Measurements from ENCODE around the gene A4GNT.
A peak's percentile ranks its signal among the peaks of the same experiment; 100 is the strongest.

A4GNT gene

DNA sequence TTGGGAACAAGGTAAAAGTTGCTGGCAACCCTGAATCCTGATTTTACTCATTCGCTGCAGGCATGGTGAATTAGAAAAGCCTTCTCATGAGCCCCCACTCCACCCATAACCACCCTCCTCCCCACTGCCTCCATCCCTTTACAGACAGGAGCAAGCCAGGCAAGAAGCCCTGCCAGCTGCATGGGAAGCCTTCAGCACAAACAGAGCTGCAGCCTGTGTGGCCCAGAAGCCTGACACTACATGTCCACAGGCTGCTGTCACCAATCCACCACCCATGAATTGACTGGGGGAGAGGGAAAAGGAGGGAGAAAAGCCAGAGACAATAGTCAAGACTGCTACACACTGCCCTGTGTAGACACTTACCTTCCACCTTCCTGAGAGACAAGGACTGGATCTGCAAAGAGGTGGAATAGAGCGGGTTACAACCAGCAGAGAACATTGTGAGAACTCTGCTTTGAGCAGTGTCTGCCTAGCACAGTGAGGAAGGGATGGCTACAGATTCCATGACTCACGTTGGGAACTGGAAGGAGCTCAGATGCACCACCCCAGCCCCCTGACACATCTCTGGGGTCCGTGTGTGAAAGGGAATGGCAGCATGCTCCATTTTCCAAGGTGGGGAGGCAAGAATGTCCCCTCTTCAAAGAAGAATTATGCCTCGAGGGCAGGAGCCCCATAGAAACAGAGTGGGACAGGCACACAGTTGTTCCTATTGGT is 50.7 kb downstream of the A4GNT start:
- H3K4me3 ChIP-seq (ENCODE audit: low read depth, low read length): no peak overlapping the region
- no peak for DNase-seq (ENCODE audit: low read depth)
- TF ChIP-seq, protein P1, sequence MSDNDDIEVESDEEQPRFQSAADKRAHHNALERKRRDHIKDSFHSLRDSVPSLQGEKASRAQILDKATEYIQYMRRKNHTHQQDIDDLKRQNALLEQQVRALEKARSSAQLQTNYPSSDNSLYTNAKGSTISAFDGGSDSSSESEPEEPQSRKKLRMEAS (IDR thresholded peaks at IDR 0.05; ENCODE audit: low read depth, low read length): no peak
- TF ChIP-seq, protein P2, sequence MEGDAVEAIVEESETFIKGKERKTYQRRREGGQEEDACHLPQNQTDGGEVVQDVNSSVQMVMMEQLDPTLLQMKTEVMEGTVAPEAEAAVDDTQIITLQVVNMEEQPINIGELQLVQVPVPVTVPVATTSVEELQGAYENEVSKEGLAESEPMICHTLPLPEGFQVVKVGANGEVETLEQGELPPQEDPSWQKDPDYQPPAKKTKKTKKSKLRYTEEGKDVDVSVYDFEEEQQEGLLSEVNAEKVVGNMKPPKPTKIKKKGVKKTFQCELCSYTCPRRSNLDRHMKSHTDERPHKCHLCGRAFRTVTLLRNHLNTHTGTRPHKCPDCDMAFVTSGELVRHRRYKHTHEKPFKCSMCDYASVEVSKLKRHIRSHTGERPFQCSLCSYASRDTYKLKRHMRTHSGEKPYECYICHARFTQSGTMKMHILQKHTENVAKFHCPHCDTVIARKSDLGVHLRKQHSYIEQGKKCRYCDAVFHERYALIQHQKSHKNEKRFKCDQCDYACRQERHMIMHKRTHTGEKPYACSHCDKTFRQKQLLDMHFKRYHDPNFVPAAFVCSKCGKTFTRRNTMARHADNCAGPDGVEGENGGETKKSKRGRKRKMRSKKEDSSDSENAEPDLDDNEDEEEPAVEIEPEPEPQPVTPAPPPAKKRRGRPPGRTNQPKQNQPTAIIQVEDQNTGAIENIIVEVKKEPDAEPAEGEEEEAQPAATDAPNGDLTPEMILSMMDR (IDR thresholded peaks at IDR 0.05; ENCODE audit: low read depth, low read length): no peak
- no peak for TF ChIP-seq POLR2A (IDR thresholded peaks at IDR 0.05; ENCODE audit: extremely low read depth, insufficient read length)
- TF ChIP-seq MYC (IDR thresholded peaks at IDR 0.05; ENCODE audit: low read depth, low read length): no peak

DNA sequence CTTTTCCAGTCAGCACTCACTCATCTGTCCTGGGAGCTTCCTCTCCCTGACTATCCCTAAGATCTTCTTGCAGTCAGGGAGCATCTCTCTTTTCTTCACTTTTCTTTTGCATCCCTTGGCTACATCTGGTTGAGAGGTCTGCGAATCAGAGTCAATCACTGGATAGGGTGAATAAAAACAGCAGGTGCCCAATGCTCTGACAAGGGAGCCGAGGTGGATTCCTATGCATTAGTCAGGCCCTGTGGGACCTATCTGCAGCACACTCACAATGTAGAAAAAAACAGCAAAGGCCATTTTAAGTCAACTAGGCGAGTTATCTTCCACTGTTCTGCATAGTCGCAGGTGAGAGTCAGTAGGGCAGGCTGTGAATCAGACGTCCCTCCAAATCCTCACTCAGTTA is 52.3 kb downstream of the A4GNT start:
- TF ChIP-seq POLR2A (IDR thresholded peaks at IDR 0.05; ENCODE audit: extremely low read depth, insufficient read length): no peak
- TF ChIP-seq, protein P1 (IDR thresholded peaks at IDR 0.05; ENCODE audit: low read depth, low read length): no peak
- no peak for DNase-seq (ENCODE audit: low read depth)
- H3K4me3 ChIP-seq (ENCODE audit: low read depth, low read length): no peak overlapping the region

DNA sequence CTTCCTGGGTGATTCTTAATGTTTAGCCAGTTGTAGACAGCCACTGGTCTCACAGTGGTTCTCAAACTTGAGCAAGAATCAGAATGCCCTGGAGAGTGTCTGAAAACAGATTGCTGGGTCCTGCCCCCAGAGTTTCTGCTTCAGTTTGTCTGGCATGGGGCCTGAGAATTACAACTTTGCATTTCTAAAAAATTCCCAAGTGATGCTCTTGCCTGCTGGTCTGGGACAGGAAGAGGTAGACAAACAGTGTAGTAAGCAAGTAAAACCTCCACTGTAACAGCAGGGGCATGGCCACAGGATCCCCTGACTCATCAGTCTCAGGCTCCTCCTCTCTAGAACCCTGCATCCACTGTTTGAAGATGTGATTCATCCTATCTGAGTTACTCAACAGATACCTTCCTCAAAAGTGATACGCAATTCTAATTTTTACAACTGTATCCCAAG is 53.3 kb downstream of the A4GNT start:
- peak; percentile 86 for DNase-seq (ENCODE audit: low read depth)
- no peak for TF ChIP-seq POLR2A (IDR thresholded peaks at IDR 0.05; ENCODE audit: extremely low read depth, insufficient read length)
- TF ChIP-seq, protein P1 (IDR thresholded peaks at IDR 0.05; ENCODE audit: low read depth, low read length): peak; percentile 31; the same call in 1 of the 2 replicates
- TF ChIP-seq, protein P2 (IDR thresholded peaks at IDR 0.05; ENCODE audit: low read depth, low read length): no peak
- no peak overlapping the region for H3K4me3 ChIP-seq (ENCODE audit: low read depth, low read length)

DNA sequence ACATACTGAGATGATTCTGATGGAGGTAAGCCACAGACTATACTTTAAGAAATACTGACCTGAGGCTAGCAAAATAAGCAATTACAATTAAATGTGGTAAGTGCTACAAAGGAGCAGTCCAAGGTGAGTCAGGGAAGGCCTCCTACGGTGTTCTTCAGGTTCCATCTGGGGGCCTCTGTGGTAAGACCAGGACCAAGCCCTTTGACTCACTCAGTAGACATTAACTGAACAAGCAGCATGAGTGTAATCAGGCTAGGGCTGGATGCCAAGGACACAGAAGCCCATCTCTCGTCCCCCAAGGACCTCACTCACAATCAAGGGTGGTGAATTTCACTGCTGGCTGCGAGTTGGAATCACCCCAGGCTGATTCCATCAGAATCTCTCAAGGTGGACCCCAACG is 54.1 kb downstream of the A4GNT start:
- no peak for DNase-seq (ENCODE audit: low read depth)
- no peak overlapping the region for H3K4me3 ChIP-seq (ENCODE audit: low read depth, low read length)
- TF ChIP-seq, protein P2 (IDR thresholded peaks at IDR 0.05; ENCODE audit: low read depth, low read length): no peak
- TF ChIP-seq, protein P1 (IDR thresholded peaks at IDR 0.05; ENCODE audit: low read depth, low read length): no peak
- TF ChIP-seq MYC (IDR thresholded peaks at IDR 0.05; ENCODE audit: low read depth, low read length) (no peak), POLR2A (IDR thresholded peaks at IDR 0.05; ENCODE audit: extremely low read depth, insufficient read length) (no peak)
